Esophagus squamous epithelium (tissue), 4 donors: Measurements from ENCODE around the gene KIDINS220.
A peak's percentile ranks its signal among the peaks of the same experiment; 100 is the strongest.

Source experiments
- POLR2A ChIP-seq, 4 donors: fragments of 450-650 bp; IDR thresholded peaks; one replicate each; pipeline ENCODE4 v1.6.1; 2017; ENCODE audit warnings: antibody characterized with exemption in 4 of 4, mild to moderate bottlenecking in 4 of 4, moderate library complexity in 3 of 4
- TF ChIP-seq, protein P1 (sequence below), 6 experiments: fragments of 450-650 bp in 4 of 6; fragments of 200-600 bp in 2 of 6; sonication (generic) in 2 of 6; IDR thresholded peaks; one replicate each; pipeline ENCODE4 v1.5.1; 2016 to 2019; ENCODE audit warnings: antibody characterized with exemption in 6 of 6, mild to moderate bottlenecking in 4 of 6, moderate library complexity in 4 of 6

DNA sequence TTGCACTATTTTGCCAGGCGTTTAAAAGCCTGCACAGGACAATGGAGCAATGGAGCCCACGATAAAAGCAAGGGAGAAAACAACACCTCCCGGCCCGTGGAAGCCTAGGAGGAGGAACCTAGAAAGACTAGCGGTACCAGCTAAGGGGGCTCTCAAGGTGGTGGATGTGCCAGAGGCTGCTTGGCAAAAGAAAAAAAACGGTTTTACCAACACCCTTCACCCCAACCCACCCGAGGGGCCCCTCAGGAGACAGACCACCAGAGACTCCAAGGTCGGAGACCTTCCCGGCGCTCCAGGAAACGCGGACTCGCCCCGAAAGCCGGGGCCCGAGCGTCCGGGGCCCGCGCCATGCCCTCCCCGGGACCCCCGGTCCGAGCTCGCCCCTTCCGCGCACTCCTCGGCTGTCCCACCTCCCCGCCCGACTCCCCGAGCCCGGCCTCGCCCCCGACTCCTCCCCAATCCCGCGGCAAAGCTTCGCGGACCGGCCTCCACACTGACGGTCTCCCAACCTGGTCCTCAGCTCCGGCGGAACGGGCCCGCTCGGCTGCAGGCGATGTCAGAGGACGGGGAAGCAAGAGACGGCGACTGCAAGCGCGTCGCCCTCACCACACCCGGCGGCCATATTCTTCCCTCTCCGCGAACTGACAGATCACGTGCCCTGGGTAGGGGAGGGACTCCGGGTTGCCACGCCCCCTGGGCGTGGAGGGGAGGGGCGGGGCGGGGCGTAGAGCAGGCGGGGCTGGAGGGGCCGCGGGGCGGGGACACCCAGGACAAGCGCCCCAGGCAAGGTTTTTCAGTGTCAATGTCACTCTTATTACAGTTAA lies at the start of gene KIDINS220:
- TF ChIP-seq, protein P1, sequence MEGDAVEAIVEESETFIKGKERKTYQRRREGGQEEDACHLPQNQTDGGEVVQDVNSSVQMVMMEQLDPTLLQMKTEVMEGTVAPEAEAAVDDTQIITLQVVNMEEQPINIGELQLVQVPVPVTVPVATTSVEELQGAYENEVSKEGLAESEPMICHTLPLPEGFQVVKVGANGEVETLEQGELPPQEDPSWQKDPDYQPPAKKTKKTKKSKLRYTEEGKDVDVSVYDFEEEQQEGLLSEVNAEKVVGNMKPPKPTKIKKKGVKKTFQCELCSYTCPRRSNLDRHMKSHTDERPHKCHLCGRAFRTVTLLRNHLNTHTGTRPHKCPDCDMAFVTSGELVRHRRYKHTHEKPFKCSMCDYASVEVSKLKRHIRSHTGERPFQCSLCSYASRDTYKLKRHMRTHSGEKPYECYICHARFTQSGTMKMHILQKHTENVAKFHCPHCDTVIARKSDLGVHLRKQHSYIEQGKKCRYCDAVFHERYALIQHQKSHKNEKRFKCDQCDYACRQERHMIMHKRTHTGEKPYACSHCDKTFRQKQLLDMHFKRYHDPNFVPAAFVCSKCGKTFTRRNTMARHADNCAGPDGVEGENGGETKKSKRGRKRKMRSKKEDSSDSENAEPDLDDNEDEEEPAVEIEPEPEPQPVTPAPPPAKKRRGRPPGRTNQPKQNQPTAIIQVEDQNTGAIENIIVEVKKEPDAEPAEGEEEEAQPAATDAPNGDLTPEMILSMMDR (IDR thresholded peaks at IDR 0.05): no peak
- peak in 3 of 4 donors; percentile 32 to 86 (median 72) for TF ChIP-seq POLR2A (IDR thresholded peaks at IDR 0.05)
